OCI-LY7 (cell line): ENCODE data around the gene C14orf93. TPM values are rescaled to one million over a fixed set of nuclear protein-coding genes. Genes with fewer than 3 reads are reported as not detected.
A peak's percentile ranks its signal among the peaks of the same experiment; 100 is the strongest.

ENCODE experiments used
- BruUV-seq: library from RNA; stranded (reverse); fragments of 400-500 nt; replicated peaks from 2 replicates; lab custom pipeline; 2021; lab: Mats Ljungman, UMichigan
- CTCF ChIA-PET: fragments of 300-600 bp; sonication (Branson Sonifier 250); formaldehyde crosslinking; loops from one replicate; lab custom pipeline; 2022; ENCODE audit warnings: antibody characterized with exemption; ENCODE audit not compliant: unreplicated experiment; lab: Charles Lee
- POLR2A ChIA-PET: fragments of 300-600 bp; sonication (Branson Sonifier 250); formaldehyde crosslinking; loops from one replicate; lab custom pipeline; 2022; ENCODE audit warnings: antibody characterized with exemption; lab: Charles Lee
- DNase-seq: peaks from one replicate; pipeline ENCODE4 v3.0.0-alpha.2; 2015; ENCODE audit warnings: low spot score
- H2AFZ ChIP-seq: fragments of 200-600 bp; sonication (generic), shearing (Covaris generic); 2 replicates; pipeline ENCODE4 v1.6.1; 2014; ENCODE audit warnings: mild to moderate bottlenecking, antibody characterized with exemption, low read length, moderate library complexity
- H3K27ac ChIP-seq: fragments of 200-600 bp; sonication (generic); 2 replicates; pipeline ENCODE4 v1.5.1; 2014; ENCODE audit warnings: mixed run types, low read depth, mild to moderate bottlenecking, moderate library complexity, low read length, inconsistent platforms; ENCODE audit not compliant: poor library complexity, severe bottlenecking
- H3K36me3 ChIP-seq: fragments of 200-600 bp; sonication (generic); 2 replicates; pipeline ENCODE4 v1.6.1; 2014; ENCODE audit warnings: mild to moderate bottlenecking, antibody characterized with exemption, low read length, moderate library complexity, mixed read lengths; ENCODE audit not compliant: insufficient read depth
- H3K4me1 ChIP-seq: fragments of 200-600 bp; sonication (generic); 2 replicates; pipeline ENCODE4 v1.5.1; 2014; ENCODE audit warnings: mild to moderate bottlenecking, low read length; ENCODE audit not compliant: insufficient read depth, poor library complexity, severe bottlenecking
- H3K4me2 ChIP-seq: fragments of 200-600 bp; sonication (generic); 2 replicates; pipeline ENCODE4 v1.6.1; 2014; ENCODE audit warnings: mild to moderate bottlenecking, low read length
- H3K4me3 ChIP-seq: fragments of 200-600 bp; sonication (generic); 2 replicates; pipeline ENCODE4 v1.5.1; 2014; ENCODE audit warnings: mild to moderate bottlenecking, low read depth, low read length; ENCODE audit not compliant: poor library complexity, severe bottlenecking
- H3K79me2 ChIP-seq: fragments of 200-600 bp; sonication (generic); 2 replicates; pipeline ENCODE4 v1.6.1; 2016; ENCODE audit warnings: low read depth, mild to moderate bottlenecking, low read length, moderate library complexity, mixed read lengths; ENCODE audit not compliant: insufficient read depth
- H3K9me2 ChIP-seq: fragments of 200-600 bp; sonication (generic); 2 replicates; pipeline ENCODE4 v1.6.1; 2016; ENCODE audit warnings: mild to moderate bottlenecking, low read length, mixed read lengths; ENCODE audit not compliant: insufficient read depth
- H3K9me3 ChIP-seq: fragments of 200-600 bp; sonication (generic); 2 replicates; pipeline ENCODE4 v1.6.1; 2014; ENCODE audit warnings: mild to moderate bottlenecking, mixed run types, low read length, mixed read lengths
- H4K20me1 ChIP-seq: fragments of 200-600 bp; sonication (generic); 2 replicates; pipeline ENCODE4 v1.6.1; 2014; ENCODE audit warnings: mild to moderate bottlenecking, antibody characterized with exemption, low read length, moderate library complexity, mixed read lengths; ENCODE audit not compliant: insufficient read depth
- EZH2phosphoT487 ChIP-seq: fragments of 200-600 bp; sonication (generic); IDR thresholded peaks from 2 replicates; pipeline ENCODE4 v1.6.1; 2018; ENCODE audit warnings: low read depth, borderline replicate concordance, mild to moderate bottlenecking, mixed run types, antibody characterized with exemption, low read length, moderate library complexity, mixed read lengths
- intact Hi-C: fragments of 100-400 bp; cut with micrococcal nuclease; formaldehyde crosslinking; loops from one replicate; pipeline ENCODE4 v1.10.0; 2022; ENCODE audit not compliant: unreplicated experiment
- total RNA-seq, 2 experiments: library from RNA; depleted of rRNA in 1 of 2; stranded (reverse); fragments of >200 nt in 1 of 2; shearing (Covaris generic) in 1 of 2; gene quantifications; 2 replicates each; pipeline ENCODE4 v1.2.3, GENCODE V29; 2014 to 2022
- TF ChIP-seq, protein P1 (sequence below): fragments of 200-600 bp; sonication (generic); conservative IDR thresholded peaks from 2 replicates; pipeline ENCODE4 v1.5.1; 2014; ENCODE audit warnings: mild to moderate bottlenecking, antibody characterized with exemption, low read length, moderate library complexity, mixed read lengths

The C14orf93 gene
- total RNA-seq, 2 experiments from 2014 or later, result 15.2 to 17.9 TPM

- CTCF ChIA-PET, result interaction anchor here (0.5 to 2.1 kb wide), 23 partner anchors 8 to 105 kb away, joined by 3 to 12 read pairs (median 4); no protein-coding TSS in a partner anchor
- TF ChIP-seq, protein P1, sequence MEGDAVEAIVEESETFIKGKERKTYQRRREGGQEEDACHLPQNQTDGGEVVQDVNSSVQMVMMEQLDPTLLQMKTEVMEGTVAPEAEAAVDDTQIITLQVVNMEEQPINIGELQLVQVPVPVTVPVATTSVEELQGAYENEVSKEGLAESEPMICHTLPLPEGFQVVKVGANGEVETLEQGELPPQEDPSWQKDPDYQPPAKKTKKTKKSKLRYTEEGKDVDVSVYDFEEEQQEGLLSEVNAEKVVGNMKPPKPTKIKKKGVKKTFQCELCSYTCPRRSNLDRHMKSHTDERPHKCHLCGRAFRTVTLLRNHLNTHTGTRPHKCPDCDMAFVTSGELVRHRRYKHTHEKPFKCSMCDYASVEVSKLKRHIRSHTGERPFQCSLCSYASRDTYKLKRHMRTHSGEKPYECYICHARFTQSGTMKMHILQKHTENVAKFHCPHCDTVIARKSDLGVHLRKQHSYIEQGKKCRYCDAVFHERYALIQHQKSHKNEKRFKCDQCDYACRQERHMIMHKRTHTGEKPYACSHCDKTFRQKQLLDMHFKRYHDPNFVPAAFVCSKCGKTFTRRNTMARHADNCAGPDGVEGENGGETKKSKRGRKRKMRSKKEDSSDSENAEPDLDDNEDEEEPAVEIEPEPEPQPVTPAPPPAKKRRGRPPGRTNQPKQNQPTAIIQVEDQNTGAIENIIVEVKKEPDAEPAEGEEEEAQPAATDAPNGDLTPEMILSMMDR, result peak; percentile 99
- no peak for TF ChIP-seq EZH2phosphoT487
- H3K27ac ChIP-seq, result no peak overlapping the region
- peak; percentile 89 for DNase-seq
- H4K20me1 ChIP-seq, result no peaks in the 10 kb centered on the region
- no peaks in the 10 kb centered on the region for H3K4me1 ChIP-seq
- POLR2A ChIA-PET, result interaction anchor here (0.6 to 1.5 kb wide), 13 partner anchors 11 to 115 kb away, joined by 3 to 6 read pairs (median 4); partner anchors contain the start of genes HAUS4 and LRP10
- H3K79me2 ChIP-seq, result no peaks in the 10 kb centered on the region
- intact Hi-C loops, result loop anchor here (1.0 to 5.0 kb wide), 3 partner anchors 14 to 201 kb away; no protein-coding TSS in a partner anchor
- H2AFZ ChIP-seq, result no peak overlapping the region
- no peak overlapping the region for H3K4me3 ChIP-seq
- no peak overlapping the region for H3K4me2 ChIP-seq
- no peaks in the 10 kb centered on the region for H3K9me3 ChIP-seq
- no peaks in the 10 kb centered on the region for H3K9me2 ChIP-seq
- no TSS peak for BruUV-seq
- peaks cover 13% of the 10 kb centered on the region; the same call in 1 of the 2 replicates for H3K36me3 ChIP-seq
Measured at GRCh38 chr14:22986508-22987054, 23.4 kb downstream of the C14orf93 start.

GRCh38 chr14:22985894-22986507 is 23.9 kb downstream of the C14orf93 start:
- Histone ChIP-seq H3K4me3 (no peak overlapping the region), H4K20me1 (no peaks in the 10 kb centered on the region), H3K9me3 (no peaks in the 10 kb centered on the region), H2AFZ (no peak overlapping the region), H3K36me3 (peaks cover 13% of the 10 kb centered on the region; the same call in 1 of the 2 replicates), H3K4me1 (no peaks in the 10 kb centered on the region), H3K4me2 (no peak overlapping the region), H3K27ac (no peak overlapping the region), H3K9me2 (no peaks in the 10 kb centered on the region), H3K79me2 (no peaks in the 10 kb centered on the region)
- no peak for DNase-seq
- TF ChIP-seq, protein P1, result no peak
- TF ChIP-seq EZH2phosphoT487, result no peak
- no TSS peak for BruUV-seq
- ChIA-PET CTCF (interaction anchor here (0.5 to 2.1 kb wide), 22 partner anchors 9 to 106 kb away, joined by 3 to 12 read pairs (median 4); no protein-coding TSS in a partner anchor), POLR2A (interaction anchor here (0.6 to 1.5 kb wide), 12 partner anchors 10 to 115 kb away, joined by 3 to 6 read pairs (median 4); partner anchors contain the start of genes HAUS4 and LRP10)
- intact Hi-C loops, result loop anchor here (1.0 to 5.0 kb wide), 3 partner anchors 13 to 201 kb away; no protein-coding TSS in a partner anchor
